Fibroblast of pulmonary artery (primary cell): ENCODE data around the gene PRAMEF12.

Source experiments
- DNase-seq: peaks from one replicate; pipeline ENCODE4 v3.0.0-alpha.2; 2010; ENCODE audit warnings: low read depth
- H3K4me3 ChIP-seq: replicated peaks from 2 replicates; pipeline ENCODE4 v1.5.1; 2011; ENCODE audit warnings: low read depth, mild to moderate bottlenecking, control low read depth, low read length, moderate library complexity
- CTCF ChIP-seq: IDR thresholded peaks from 2 replicates; pipeline ENCODE4 v1.5.1; 2011; ENCODE audit warnings: mild to moderate bottlenecking, control low read depth, low read length, inconsistent platforms; ENCODE audit errors: missing control alignments

The PRAMEF12 gene

GRCh38 chr1:12769976-12770505 lies 3.5 kb upstream of the PRAMEF12 start:
- H3K4me3 ChIP-seq = no peak overlapping the region
- TF ChIP-seq CTCF = no peak
- no peak for DNase-seq

GRCh38 chr1:12770620-12771019 lies 2.9 kb upstream of the PRAMEF12 start:
- no peak for DNase-seq

GRCh38 chr1:12771186-12771585 lies 2.4 kb upstream of the PRAMEF12 start:
- TF ChIP-seq CTCF = no peak
- no peak overlapping the region for H3K4me3 ChIP-seq
- no peak for DNase-seq

More at GRCh38 chr1:12770620-12771019, 2.9 kb upstream of the PRAMEF12 start:
- no peak overlapping the region for H3K4me3 ChIP-seq
- no peak for TF ChIP-seq CTCF

- no peak for DNase-seq
- no peak for TF ChIP-seq CTCF
- H3K4me3 ChIP-seq = no peak overlapping the region
Measured at GRCh38 chr1:12772520-12772919, 1.0 kb upstream of the PRAMEF12 start.

GRCh38 chr1:12774801-12775345 lies 1.3 kb downstream of the PRAMEF12 start:
- TF ChIP-seq CTCF = no peak
- no peak overlapping the region for H3K4me3 ChIP-seq
- no peak for DNase-seq

- no peak for DNase-seq
- no peak overlapping the region for H3K4me3 ChIP-seq
- TF ChIP-seq CTCF = no peak
Measured at GRCh38 chr1:12775443-12775842, 1.9 kb downstream of the PRAMEF12 start.
